GM19351 (cell line): ENCODE data around the gene DEFB113.

Experiments used
- ATAC-seq: cut with Tn5 transposase; IDR thresholded peaks from one replicate; pipeline ENCODE4 v1.9.1; 2021; ENCODE audit warnings: mild to moderate bottlenecking, moderate library complexity; ENCODE audit not compliant: unreplicated experiment

The DEFB113 gene

GRCh38 chr6:49937811-49938210 lies 31.6 kb downstream of the DEFB113 start:
- ATAC-seq: no peak

- no peak for ATAC-seq
Observed at GRCh38 chr6:49937017-49937416, 32.4 kb downstream of the DEFB113 start.

- ATAC-seq: no peak
Observed at GRCh38 chr6:49935387-49935786, 34.0 kb downstream of the DEFB113 start.

- no peak for ATAC-seq
Observed at GRCh38 chr6:49934770-49935169, 34.7 kb downstream of the DEFB113 start.

GRCh38 chr6:49933526-49933925 lies 35.9 kb downstream of the DEFB113 start:
- no peak for ATAC-seq

GRCh38 chr6:49929340-49929739 lies 40.1 kb downstream of the DEFB113 start:
- no peak for ATAC-seq

- no peak for ATAC-seq
Observed at GRCh38 chr6:49923826-49924225, 45.6 kb downstream of the DEFB113 start.

GRCh38 chr6:49919935-49920644 lies 49.3 kb downstream of the DEFB113 start:
- no peak for ATAC-seq

GRCh38 chr6:49919261-49919660 lies 50.2 kb downstream of the DEFB113 start:
- no peak for ATAC-seq

GRCh38 chr6:49918787-49919186 lies 50.6 kb downstream of the DEFB113 start:
- no peak for ATAC-seq
